WTC11 (cell line): Measurements from ENCODE around the gene SMIM29. TPM values are rescaled to one million over a fixed set of nuclear protein-coding genes. Genes with fewer than 3 reads are reported as not detected.

Experiments
- ATAC-seq: fragments of 200-7000 bp; cut with Tn5 transposase; 2 replicates; pipeline ENCODE4 v1.10.0; 2021; ENCODE audit warnings: mild to moderate bottlenecking, moderate library complexity
- CTCF ChIA-PET: fragments of 300-600 bp; sonication (Branson Sonifier 250); formaldehyde crosslinking; loops from one replicate; lab custom pipeline; 2021; ENCODE audit warnings: antibody characterized with exemption; lab: Charles Lee
- POLR2A ChIA-PET: fragments of 350-600 bp; sonication (Branson Sonifier 250); formaldehyde crosslinking; loops from one replicate; lab custom pipeline; 2021; ENCODE audit warnings: antibody characterized with exemption; lab: Charles Lee
- DNase-seq: peaks from one replicate; pipeline ENCODE4 v3.0.0; 2021; ENCODE audit warnings: low spot score
- H3K27ac Mint-ChIP-seq: 2 replicates; pipeline ENCODE4 v1.8.0; 2021; ENCODE audit warnings: mixed read lengths
- H3K27me3 Mint-ChIP-seq: 2 replicates; pipeline ENCODE4 v1.8.0; 2021; ENCODE audit warnings: low read depth, mild to moderate bottlenecking, moderate library complexity, mixed read lengths
- H3K36me3 Mint-ChIP-seq: 2 replicates; pipeline ENCODE4 v1.8.0; 2021; ENCODE audit warnings: mixed read lengths
- H3K4me1 Mint-ChIP-seq: 2 replicates; pipeline ENCODE4 v1.8.0; 2022; ENCODE audit warnings: mixed read lengths
- H3K4me3 Mint-ChIP-seq: 2 replicates; pipeline ENCODE4 v1.8.0; 2021; ENCODE audit warnings: mild to moderate bottlenecking, moderate library complexity, mixed read lengths
- H3K9me3 Mint-ChIP-seq: 2 replicates; pipeline ENCODE4 v1.8.0; 2021; ENCODE audit warnings: mixed read lengths
- ELF4 ChIP-seq: sonication (generic); formaldehyde crosslinking; IDR thresholded peaks from 2 replicates; pipeline ENCODE4 v1.8.1; 2022; ENCODE audit warnings: low read depth, mild to moderate bottlenecking, moderate library complexity, missing genetic modification reagents
- ETV6 ChIP-seq: sonication (generic); formaldehyde crosslinking; IDR thresholded peaks from 2 replicates; pipeline ENCODE4 v1.8.1; 2022; ENCODE audit warnings: mild to moderate bottlenecking, missing genetic modification reagents
- GABPB1 ChIP-seq: sonication (generic); formaldehyde crosslinking; IDR thresholded peaks from 2 replicates; pipeline ENCODE4 v1.8.1; 2023; ENCODE audit warnings: mild to moderate bottlenecking, missing genetic modification reagents
- GTF2I ChIP-seq: fragments of 250-450 bp; sonication (Bioruptor Pico); conservative IDR thresholded peaks from 2 replicates; pipeline ENCODE4 v1.4.0; 2021; ENCODE audit warnings: mild to moderate bottlenecking
- JUN ChIP-seq: sonication (generic); formaldehyde crosslinking; IDR thresholded peaks from 2 replicates; pipeline ENCODE4 v1.8.0; 2023; ENCODE audit warnings: mild to moderate bottlenecking, missing genetic modification reagents
- OVOL2 ChIP-seq: fragments of 250-450 bp; sonication (Bioruptor Pico); IDR thresholded peaks from 2 replicates; pipeline ENCODE4 v1.9.0; 2021; ENCODE audit warnings: mild to moderate bottlenecking, borderline replicate concordance
- RORB ChIP-seq: fragments of 250-450 bp; sonication (Bioruptor Pico); IDR thresholded peaks from 2 replicates; pipeline ENCODE4 v1.9.0; 2021; ENCODE audit warnings: mild to moderate bottlenecking
- SMAD4 ChIP-seq: sonication (generic); formaldehyde crosslinking; IDR thresholded peaks from 2 replicates; pipeline ENCODE4 v1.8.0; 2022; ENCODE audit warnings: mild to moderate bottlenecking, missing genetic modification reagents
- TCF7 ChIP-seq: sonication (generic); formaldehyde crosslinking; IDR thresholded peaks from 2 replicates; pipeline ENCODE4 v1.8.0; 2022; ENCODE audit warnings: mild to moderate bottlenecking, low read depth, missing genetic modification reagents, moderate library complexity
- TEAD4 ChIP-seq: sonication (generic); formaldehyde crosslinking; IDR thresholded peaks from 2 replicates; pipeline ENCODE4 v1.8.0; 2022; ENCODE audit warnings: mild to moderate bottlenecking, missing genetic modification reagents
- ZNF138 ChIP-seq: sonication (generic); formaldehyde crosslinking; conservative IDR thresholded peaks from 2 replicates; pipeline ENCODE4 v1.8.1; 2022; ENCODE audit warnings: mild to moderate bottlenecking, moderate library complexity, missing genetic modification reagents
- ZNF219 ChIP-seq: sonication (generic); formaldehyde crosslinking; IDR thresholded peaks from 2 replicates; pipeline ENCODE4 v1.8.0; 2023; ENCODE audit warnings: missing genetic modification reagents, mild to moderate bottlenecking, borderline replicate concordance
- ZNF317 ChIP-seq: sonication (generic); formaldehyde crosslinking; IDR thresholded peaks from 2 replicates; pipeline ENCODE4 v1.8.1; 2023; ENCODE audit warnings: low read depth, mild to moderate bottlenecking, moderate library complexity, missing genetic modification reagents, borderline replicate concordance
- ZNF396 ChIP-seq: fragments of 250-450 bp; sonication (Bioruptor Pico); IDR thresholded peaks from 2 replicates; pipeline ENCODE4 v1.8.0; 2021; ENCODE audit warnings: mild to moderate bottlenecking, moderate library complexity, borderline replicate concordance
- ZNF671 ChIP-seq: fragments of 250-450 bp; sonication (Bioruptor Pico); IDR thresholded peaks from 2 replicates; pipeline ENCODE4 v1.8.0; 2021; ENCODE audit warnings: mild to moderate bottlenecking
- total RNA-seq: library from RNA; stranded (reverse); gene quantifications from 3 replicates; pipeline ENCODE4 v1.2.3, GENCODE V29; 2021
- TF ChIP-seq, protein P1 (sequence below): fragments of 250-450 bp; sonication (Bioruptor Pico); IDR thresholded peaks from 2 replicates; pipeline ENCODE4 v2.1.2; 2022; ENCODE audit warnings: mild to moderate bottlenecking, moderate library complexity
- TF ChIP-seq, protein P2 (sequence below): fragments of 250-450 bp; sonication (Bioruptor Pico); conservative IDR thresholded peaks from 2 replicates; pipeline ENCODE4 v1.9.0; 2021; ENCODE audit warnings: mild to moderate bottlenecking
- TF ChIP-seq, protein P3 (sequence below): sonication (generic); formaldehyde crosslinking; IDR thresholded peaks from 2 replicates; pipeline ENCODE4 v1.8.0; 2023; ENCODE audit warnings: missing genetic modification reagents
- TF ChIP-seq, protein P4 (sequence below): sonication (generic); formaldehyde crosslinking; IDR thresholded peaks from 2 replicates; pipeline ENCODE4 v1.8.1; 2022; ENCODE audit warnings: mild to moderate bottlenecking, moderate library complexity, missing genetic modification reagents
- TF ChIP-seq, protein P5 (sequence below): sonication (generic); formaldehyde crosslinking; IDR thresholded peaks from 2 replicates; pipeline ENCODE4 v1.8.1; 2023; ENCODE audit warnings: mild to moderate bottlenecking, moderate library complexity, missing genetic modification reagents
- TF ChIP-seq, protein P6 (sequence below): sonication (generic); formaldehyde crosslinking; IDR thresholded peaks from 2 replicates; pipeline ENCODE4 v1.8.0; 2023; ENCODE audit warnings: missing genetic modification reagents, mild to moderate bottlenecking, borderline replicate concordance

The SMIM29 gene
- total RNA-seq, 1 experiment from 2014 or later, result 11.7 TPM

DNA sequence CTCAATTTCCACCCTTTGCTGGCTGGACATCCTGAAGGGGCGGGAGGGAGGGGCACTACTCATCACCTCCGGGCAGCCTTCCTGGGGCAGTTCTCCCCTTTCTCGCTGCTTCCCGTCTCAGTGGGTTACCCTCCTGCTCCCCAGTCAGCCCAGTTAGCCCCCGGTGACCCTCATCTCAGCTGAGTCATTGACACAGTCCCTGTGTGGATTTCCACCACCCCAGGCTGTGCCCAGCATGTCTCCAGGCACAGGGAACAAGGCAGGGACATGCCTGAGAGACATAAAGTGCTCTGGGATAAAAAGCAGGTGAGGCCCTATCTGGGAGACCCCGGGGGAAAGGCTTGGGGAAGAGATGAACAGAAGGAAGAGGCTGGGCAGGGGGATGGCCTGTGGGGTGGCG is 42.1 kb downstream of the SMIM29 start:
- Mint-ChIP-seq H3K27ac (no peak overlapping the region; the same call in 1 of the 2 replicates), H3K27me3 (peaks cover 2% of the 10 kb centered on the region; the same call in 1 of the 2 replicates), H3K4me1 (peaks cover 31% of the 10 kb centered on the region), H3K36me3 (no peaks in the 10 kb centered on the region), H3K4me3 (no peak overlapping the region), H3K9me3 (no peaks in the 10 kb centered on the region)
- ATAC-seq (no peak), DNase-seq (no peak)
- no peak for TF ChIP-seq ZNF219 (CRISPR knock-in tag)
- TF ChIP-seq RORB, result no peak
- TF ChIP-seq ZNF138 (CRISPR knock-in tag), result no peak
- ChIA-PET POLR2A (no interaction called here), CTCF (interaction anchor here (1.0 to 2.8 kb wide), 3 partner anchors 11 to 340 kb away, joined by 3 to 16 read pairs (median 6); no protein-coding TSS in a partner anchor)

DNA sequence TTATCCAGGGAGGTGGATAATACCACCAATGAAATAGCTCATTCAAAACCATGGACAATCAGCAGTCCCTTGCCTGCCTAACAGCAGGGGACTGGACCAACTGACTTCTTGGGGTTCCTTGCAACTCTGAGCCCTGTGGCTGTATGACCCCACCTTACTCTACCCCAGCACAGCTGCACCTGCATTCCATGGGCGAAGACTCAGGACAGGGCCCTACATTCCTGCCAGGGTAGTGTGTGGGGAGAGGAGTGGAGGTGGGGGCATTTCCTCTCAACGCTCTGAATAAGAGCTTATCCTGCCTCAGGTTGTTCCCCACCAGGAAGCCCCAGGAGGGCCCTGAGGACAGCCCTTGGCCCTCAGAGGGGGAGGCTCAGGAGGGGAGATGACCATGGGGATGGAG is 42.9 kb downstream of the SMIM29 start:
- POLR2A ChIA-PET, result interaction anchor here (1.0 to 1.3 kb wide), 2 partner anchors 31 to 41 kb away, joined by 3 to 4 read pairs; partner anchors contain the start of gene HMGA1
- peaks cover 38% of the 10 kb centered on the region for H3K4me1 Mint-ChIP-seq
- TF ChIP-seq, protein P1, sequence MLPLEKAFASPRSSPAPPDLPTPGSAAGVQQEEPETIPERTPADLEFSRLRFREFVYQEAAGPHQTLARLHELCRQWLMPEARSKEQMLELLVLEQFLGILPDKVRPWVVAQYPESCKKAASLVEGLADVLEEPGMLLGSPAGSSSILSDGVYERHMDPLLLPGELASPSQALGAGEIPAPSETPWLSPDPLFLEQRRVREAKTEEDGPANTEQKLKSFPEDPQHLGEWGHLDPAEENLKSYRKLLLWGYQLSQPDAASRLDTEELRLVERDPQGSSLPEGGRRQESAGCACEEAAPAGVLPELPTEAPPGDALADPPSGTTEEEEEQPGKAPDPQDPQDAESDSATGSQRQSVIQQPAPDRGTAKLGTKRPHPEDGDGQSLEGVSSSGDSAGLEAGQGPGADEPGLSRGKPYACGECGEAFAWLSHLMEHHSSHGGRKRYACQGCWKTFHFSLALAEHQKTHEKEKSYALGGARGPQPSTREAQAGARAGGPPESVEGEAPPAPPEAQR, result no peak
- no peak for TF ChIP-seq SMAD4 (CRISPR knock-in tag)
- no peak for TF ChIP-seq TCF7 (CRISPR knock-in tag)
- no peak for TF ChIP-seq ZNF396 (CRISPR knock-in tag)
- TF ChIP-seq, protein P2, sequence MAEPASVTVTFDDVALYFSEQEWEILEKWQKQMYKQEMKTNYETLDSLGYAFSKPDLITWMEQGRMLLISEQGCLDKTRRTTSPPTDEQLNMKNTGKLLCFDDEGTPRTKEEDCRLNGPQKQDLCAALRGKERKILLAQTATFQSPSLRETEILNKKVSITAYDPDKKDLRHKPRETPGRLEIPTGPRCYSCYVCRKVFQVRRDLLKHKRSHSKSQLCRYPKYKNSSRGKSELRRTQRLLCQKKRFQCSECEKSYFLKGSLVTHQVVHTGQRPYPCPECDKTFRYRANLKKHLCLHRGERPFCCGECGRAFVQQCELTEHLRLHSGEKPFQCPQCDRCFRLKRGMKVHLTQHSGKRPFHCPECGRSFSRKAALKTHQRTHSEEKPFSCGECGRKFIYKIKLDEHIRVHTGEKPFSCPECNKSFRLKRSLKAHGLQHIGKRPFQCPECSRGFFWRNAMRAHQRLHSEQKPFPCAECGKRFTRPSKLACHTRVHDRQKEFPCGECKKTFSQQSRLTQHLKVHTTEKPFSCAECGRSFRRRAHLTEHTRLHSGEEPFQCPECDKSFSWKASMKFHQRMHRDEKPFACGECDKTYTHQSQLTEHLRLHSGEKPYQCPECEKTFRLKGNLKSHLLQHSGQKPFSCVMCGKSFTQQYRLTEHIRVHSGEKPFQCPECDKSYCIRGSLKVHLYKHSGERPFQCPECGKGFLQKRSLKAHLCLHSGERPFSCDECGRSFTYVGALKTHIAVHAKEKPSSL, result no peak
- no peak for TF ChIP-seq GTF2I
- TF ChIP-seq, protein P3, sequence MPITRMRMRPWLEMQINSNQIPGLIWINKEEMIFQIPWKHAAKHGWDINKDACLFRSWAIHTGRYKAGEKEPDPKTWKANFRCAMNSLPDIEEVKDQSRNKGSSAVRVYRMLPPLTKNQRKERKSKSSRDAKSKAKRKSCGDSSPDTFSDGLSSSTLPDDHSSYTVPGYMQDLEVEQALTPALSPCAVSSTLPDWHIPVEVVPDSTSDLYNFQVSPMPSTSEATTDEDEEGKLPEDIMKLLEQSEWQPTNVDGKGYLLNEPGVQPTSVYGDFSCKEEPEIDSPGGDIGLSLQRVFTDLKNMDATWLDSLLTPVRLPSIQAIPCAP, result no peak
- TF ChIP-seq, protein P4, sequence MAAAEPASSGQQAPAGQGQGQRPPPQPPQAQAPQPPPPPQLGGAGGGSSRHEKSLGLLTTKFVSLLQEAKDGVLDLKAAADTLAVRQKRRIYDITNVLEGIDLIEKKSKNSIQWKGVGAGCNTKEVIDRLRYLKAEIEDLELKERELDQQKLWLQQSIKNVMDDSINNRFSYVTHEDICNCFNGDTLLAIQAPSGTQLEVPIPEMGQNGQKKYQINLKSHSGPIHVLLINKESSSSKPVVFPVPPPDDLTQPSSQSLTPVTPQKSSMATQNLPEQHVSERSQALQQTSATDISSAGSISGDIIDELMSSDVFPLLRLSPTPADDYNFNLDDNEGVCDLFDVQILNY, result no peak
- no peak for TF ChIP-seq ZNF317 (CRISPR knock-in tag)
- no peak for TF ChIP-seq TEAD4 (CRISPR knock-in tag)
- no peak for TF ChIP-seq JUN (CRISPR knock-in tag)
- TF ChIP-seq ELF4 (CRISPR knock-in tag), result no peak
- TF ChIP-seq, protein P5, sequence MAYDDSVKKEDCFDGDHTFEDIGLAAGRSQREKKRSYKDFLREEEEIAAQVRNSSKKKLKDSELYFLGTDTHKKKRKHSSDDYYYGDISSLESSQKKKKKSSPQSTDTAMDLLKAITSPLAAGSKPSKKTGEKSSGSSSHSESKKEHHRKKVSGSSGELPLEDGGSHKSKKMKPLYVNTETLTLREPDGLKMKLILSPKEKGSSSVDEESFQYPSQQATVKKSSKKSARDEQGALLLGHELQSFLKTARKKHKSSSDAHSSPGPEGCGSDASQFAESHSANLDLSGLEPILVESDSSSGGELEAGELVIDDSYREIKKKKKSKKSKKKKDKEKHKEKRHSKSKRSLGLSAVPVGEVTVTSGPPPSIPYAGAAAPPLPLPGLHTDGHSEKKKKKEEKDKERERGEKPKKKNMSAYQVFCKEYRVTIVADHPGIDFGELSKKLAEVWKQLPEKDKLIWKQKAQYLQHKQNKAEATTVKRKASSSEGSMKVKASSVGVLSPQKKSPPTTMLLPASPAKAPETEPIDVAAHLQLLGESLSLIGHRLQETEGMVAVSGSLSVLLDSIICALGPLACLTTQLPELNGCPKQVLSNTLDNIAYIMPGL, result no peak
- TF ChIP-seq ZNF219 (CRISPR knock-in tag), result no peak
- TF ChIP-seq ETV6, result no peak
- TF ChIP-seq ZNF671 (CRISPR knock-in tag), result no peak
- no peak for TF ChIP-seq GABPB1
- no peak for TF ChIP-seq OVOL2 (CRISPR knock-in tag)
- TF ChIP-seq, protein P6, sequence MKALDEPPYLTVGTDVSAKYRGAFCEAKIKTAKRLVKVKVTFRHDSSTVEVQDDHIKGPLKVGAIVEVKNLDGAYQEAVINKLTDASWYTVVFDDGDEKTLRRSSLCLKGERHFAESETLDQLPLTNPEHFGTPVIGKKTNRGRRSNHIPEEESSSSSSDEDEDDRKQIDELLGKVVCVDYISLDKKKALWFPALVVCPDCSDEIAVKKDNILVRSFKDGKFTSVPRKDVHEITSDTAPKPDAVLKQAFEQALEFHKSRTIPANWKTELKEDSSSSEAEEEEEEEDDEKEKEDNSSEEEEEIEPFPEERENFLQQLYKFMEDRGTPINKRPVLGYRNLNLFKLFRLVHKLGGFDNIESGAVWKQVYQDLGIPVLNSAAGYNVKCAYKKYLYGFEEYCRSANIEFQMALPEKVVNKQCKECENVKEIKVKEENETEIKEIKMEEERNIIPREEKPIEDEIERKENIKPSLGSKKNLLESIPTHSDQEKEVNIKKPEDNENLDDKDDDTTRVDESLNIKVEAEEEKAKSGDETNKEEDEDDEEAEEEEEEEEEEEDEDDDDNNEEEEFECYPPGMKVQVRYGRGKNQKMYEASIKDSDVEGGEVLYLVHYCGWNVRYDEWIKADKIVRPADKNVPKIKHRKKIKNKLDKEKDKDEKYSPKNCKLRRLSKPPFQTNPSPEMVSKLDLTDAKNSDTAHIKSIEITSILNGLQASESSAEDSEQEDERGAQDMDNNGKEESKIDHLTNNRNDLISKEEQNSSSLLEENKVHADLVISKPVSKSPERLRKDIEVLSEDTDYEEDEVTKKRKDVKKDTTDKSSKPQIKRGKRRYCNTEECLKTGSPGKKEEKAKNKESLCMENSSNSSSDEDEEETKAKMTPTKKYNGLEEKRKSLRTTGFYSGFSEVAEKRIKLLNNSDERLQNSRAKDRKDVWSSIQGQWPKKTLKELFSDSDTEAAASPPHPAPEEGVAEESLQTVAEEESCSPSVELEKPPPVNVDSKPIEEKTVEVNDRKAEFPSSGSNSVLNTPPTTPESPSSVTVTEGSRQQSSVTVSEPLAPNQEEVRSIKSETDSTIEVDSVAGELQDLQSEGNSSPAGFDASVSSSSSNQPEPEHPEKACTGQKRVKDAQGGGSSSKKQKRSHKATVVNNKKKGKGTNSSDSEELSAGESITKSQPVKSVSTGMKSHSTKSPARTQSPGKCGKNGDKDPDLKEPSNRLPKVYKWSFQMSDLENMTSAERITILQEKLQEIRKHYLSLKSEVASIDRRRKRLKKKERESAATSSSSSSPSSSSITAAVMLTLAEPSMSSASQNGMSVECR (CRISPR knock-in tag), result no peak
- TF ChIP-seq, all 79 proteins: peak for 0
- no peak overlapping the region for H3K4me3 Mint-ChIP-seq
- no peak overlapping the region for H3K27ac Mint-ChIP-seq
- H3K36me3 Mint-ChIP-seq, result no peaks in the 10 kb centered on the region
- CTCF ChIA-PET, result interaction anchor here (0.6 to 2.8 kb wide), 6 partner anchors 10 to 340 kb away, joined by 3 to 16 read pairs (median 3); partner anchors contain the start of gene HMGA1
- DNase-seq (no peak), ATAC-seq (0 out of 2 replicates have a peak, but pooled peaks have one; percentile 18)
- peaks cover 2% of the 10 kb centered on the region; the same call in 1 of the 2 replicates for H3K27me3 Mint-ChIP-seq
- no peaks in the 10 kb centered on the region for H3K9me3 Mint-ChIP-seq
